OCI-LY3 (cell line): ENCODE measurements around the gene FAM174B.

Source experiments
- EZH2phosphoT487 ChIP-seq: fragments of 200-600 bp; shearing (Covaris generic); IDR thresholded peaks from 2 replicates; pipeline ENCODE4 v1.6.1; 2018; ENCODE audit warnings: antibody characterized with exemption, mixed run types, low read depth
- TF ChIP-seq, protein P1 (sequence below): fragments of 200-600, 300-600 bp; sonication (generic); IDR thresholded peaks from 2 replicates; pipeline ENCODE4 v1.5.1; 2014; ENCODE audit warnings: antibody characterized with exemption, low read length, low read depth

- TF ChIP-seq, protein P1, sequence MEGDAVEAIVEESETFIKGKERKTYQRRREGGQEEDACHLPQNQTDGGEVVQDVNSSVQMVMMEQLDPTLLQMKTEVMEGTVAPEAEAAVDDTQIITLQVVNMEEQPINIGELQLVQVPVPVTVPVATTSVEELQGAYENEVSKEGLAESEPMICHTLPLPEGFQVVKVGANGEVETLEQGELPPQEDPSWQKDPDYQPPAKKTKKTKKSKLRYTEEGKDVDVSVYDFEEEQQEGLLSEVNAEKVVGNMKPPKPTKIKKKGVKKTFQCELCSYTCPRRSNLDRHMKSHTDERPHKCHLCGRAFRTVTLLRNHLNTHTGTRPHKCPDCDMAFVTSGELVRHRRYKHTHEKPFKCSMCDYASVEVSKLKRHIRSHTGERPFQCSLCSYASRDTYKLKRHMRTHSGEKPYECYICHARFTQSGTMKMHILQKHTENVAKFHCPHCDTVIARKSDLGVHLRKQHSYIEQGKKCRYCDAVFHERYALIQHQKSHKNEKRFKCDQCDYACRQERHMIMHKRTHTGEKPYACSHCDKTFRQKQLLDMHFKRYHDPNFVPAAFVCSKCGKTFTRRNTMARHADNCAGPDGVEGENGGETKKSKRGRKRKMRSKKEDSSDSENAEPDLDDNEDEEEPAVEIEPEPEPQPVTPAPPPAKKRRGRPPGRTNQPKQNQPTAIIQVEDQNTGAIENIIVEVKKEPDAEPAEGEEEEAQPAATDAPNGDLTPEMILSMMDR, result no peak
- TF ChIP-seq EZH2phosphoT487, result no peak
Observed at GRCh38 chr15:92666780-92667179, 11.2 kb upstream of the FAM174B start.
